Stomach (tissue), 4 donors: ENCODE measurements around the gene HOXB3.

Source experiments
- CTCF ChIP-seq, 7 experiments: fragments of 450-650 bp in 4 of 7; fragments of 200-600 bp in 3 of 7; sonication (generic) in 3 of 7; IDR thresholded peaks; one replicate each; pipeline ENCODE4 v1.5.1; 2016 to 2019; ENCODE audit warnings: antibody characterized with exemption in 7 of 7, control low read depth in 2 of 7, mild to moderate bottlenecking in 1 of 7
- POLR2A ChIP-seq, 4 donors: fragments of 450-650 bp; IDR thresholded peaks; one replicate each; pipeline ENCODE4 v1.6.1; 2016; ENCODE audit warnings: antibody characterized with exemption in 4 of 4, control low read depth in 2 of 4, mild to moderate bottlenecking in 1 of 4, moderate library complexity in 1 of 4

- TF ChIP-seq POLR2A (IDR thresholded peaks at IDR 0.05) (no peak), CTCF (IDR thresholded peaks at IDR 0.05) (no peak)
These were observed 9.3 kb upstream of the HOXB3 start for GRCh38 chr17:48599354-48599753.
